Measurements from ENCODE around the gene MMP25.

GRCh38 chr16:3035972-3036725 lies 10.2 kb upstream of the MMP25 start:
- TF ChIP-seq, protein P1, sequence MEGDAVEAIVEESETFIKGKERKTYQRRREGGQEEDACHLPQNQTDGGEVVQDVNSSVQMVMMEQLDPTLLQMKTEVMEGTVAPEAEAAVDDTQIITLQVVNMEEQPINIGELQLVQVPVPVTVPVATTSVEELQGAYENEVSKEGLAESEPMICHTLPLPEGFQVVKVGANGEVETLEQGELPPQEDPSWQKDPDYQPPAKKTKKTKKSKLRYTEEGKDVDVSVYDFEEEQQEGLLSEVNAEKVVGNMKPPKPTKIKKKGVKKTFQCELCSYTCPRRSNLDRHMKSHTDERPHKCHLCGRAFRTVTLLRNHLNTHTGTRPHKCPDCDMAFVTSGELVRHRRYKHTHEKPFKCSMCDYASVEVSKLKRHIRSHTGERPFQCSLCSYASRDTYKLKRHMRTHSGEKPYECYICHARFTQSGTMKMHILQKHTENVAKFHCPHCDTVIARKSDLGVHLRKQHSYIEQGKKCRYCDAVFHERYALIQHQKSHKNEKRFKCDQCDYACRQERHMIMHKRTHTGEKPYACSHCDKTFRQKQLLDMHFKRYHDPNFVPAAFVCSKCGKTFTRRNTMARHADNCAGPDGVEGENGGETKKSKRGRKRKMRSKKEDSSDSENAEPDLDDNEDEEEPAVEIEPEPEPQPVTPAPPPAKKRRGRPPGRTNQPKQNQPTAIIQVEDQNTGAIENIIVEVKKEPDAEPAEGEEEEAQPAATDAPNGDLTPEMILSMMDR (IDR thresholded peaks at IDR 0.05; ENCODE audit: low read depth, low read length), result no peak
- no peak for TF ChIP-seq EZH2phosphoT487 (IDR thresholded peaks at IDR 0.05; ENCODE audit: low read depth)

All from OCI-LY3 (cell line).